ENCODE data around the gene ADGRG2.

ADGRG2 gene, protein sequence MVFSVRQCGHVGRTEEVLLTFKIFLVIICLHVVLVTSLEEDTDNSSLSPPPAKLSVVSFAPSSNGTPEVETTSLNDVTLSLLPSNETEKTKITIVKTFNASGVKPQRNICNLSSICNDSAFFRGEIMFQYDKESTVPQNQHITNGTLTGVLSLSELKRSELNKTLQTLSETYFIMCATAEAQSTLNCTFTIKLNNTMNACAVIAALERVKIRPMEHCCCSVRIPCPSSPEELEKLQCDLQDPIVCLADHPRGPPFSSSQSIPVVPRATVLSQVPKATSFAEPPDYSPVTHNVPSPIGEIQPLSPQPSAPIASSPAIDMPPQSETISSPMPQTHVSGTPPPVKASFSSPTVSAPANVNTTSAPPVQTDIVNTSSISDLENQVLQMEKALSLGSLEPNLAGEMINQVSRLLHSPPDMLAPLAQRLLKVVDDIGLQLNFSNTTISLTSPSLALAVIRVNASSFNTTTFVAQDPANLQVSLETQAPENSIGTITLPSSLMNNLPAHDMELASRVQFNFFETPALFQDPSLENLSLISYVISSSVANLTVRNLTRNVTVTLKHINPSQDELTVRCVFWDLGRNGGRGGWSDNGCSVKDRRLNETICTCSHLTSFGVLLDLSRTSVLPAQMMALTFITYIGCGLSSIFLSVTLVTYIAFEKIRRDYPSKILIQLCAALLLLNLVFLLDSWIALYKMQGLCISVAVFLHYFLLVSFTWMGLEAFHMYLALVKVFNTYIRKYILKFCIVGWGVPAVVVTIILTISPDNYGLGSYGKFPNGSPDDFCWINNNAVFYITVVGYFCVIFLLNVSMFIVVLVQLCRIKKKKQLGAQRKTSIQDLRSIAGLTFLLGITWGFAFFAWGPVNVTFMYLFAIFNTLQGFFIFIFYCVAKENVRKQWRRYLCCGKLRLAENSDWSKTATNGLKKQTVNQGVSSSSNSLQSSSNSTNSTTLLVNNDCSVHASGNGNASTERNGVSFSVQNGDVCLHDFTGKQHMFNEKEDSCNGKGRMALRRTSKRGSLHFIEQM

DNA sequence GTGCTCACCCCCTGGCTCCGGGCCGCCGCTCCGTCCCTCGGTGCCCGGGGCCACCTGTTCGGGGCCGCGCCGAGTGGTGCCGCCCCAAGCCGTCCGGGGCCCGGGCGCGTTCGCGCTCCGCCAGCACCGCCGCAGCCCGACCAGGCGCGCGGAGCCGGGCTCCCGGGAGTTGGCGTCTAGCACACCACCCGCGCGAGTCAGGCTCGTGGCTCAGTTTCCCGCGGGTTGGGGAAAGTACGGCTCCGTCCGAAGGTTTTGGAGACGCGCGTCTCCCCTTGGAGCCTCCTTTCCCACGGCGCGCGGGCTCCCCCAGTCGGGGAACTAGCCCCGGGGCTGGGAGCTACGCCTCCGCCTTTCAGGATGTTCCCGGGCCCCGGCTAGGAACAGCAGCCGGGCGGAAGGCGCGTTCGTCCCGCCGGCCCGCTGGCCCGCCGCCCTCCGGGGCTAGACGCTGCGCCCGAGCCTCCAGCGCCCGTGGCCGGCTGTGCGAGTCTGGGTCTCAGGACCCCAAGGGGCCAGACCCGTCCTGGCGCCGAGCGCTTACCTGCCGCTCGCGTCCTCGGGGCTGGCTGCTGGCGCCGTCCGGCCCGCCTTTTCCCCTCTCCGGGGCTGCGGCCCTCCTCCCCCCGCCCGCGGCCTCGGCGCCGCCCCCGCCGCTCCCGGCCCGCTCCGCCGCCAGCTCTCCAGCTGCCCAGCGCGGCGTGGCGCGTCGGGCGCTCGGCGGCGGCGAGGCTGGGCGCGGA, at the start of gene ADGRG2:
Gene ADGRG2, minus strand, starts transcription at position 571 of the 743 bp plus-strand sequence. CDS start 53,634 bp downstream, outside the sequence.
- DNase-seq (ENCODE audit: low spot score), result peak; percentile 58

DNA sequence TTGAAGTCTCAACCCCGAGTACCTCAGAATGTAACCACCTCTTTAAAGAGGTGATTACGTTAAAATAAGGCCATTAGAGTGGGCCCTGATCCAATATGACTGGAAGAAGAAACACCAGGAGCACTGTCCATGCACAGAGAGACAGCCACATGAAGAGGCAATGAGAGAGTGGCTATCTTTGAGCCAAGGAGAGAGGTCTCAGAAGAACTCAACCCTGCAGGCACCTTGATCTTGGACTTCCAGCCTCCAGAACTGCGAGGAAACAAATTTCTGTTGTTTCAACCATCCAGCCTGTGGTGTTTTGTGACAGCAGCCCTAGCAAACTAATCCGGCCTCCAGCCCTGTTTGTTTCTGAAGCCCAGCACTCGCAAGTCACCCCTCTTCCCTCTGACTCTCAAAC, 46.3 kb upstream of the ADGRG2 start:
- no peak for DNase-seq (ENCODE audit: low spot score)

DNA sequence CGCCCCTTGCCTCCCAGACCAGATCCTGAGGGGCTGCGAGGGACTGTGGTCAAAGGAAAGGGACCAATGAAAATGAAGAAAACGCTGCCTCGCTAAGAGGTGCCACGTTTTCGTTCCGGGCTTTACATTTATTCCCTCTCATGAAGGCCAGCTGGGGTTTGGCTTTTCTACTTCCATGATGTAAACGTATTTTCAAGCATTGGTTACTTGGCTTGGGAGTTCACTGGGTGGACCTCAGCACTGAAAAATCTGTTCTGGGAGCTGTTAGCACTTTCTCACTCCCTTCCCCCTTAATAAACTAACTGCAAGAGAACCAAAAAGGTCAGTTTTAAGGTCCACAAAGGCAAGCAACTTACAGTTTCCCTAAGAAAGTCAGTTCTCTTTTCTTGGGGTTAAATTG, 40.6 kb upstream of the ADGRG2 start:
- no peak for DNase-seq (ENCODE audit: low spot score)

GRCh38 chrX:19156186-19156585, 33.9 kb upstream of the ADGRG2 start:
- peak; percentile 52 for DNase-seq (ENCODE audit: low spot score)

DNA sequence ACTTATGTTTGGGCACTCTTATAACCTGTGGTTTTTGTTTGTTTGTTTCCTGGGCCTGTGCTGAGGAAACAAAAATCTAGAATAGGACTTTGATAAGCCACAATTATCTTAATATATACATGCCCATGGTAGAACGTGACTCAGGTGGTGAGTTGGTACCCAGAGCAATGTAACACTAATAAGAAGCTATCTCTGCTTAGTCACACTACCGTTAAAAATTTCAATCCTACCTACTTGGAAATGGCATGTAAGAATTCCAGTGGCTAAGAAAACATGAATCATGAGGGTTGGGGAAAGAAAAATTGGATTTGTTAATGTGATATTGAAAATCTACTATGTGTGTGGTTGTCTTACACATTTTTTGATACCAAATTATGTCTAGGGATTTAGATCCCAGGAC, 30.5 kb upstream of the ADGRG2 start:
- no peak for DNase-seq (ENCODE audit: low spot score)

DNA sequence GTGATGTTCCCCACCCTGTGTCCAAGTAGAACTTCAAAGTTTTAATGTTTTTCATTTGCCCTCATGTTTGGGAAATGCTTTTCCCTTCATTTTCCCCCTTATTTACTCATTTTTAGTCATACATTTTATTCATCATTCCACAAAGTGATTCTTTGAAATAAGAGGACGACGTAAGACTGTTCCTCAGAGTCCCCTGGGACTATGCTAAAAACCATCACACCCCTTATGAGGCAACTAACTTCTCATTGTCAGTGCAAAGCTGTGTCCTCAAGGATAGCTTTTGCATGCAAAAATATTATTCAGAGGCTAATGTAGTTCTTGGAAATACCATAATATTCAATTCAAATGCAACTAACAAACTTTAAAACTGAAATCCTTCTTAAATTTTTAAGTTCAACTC, 14.8 kb upstream of the ADGRG2 start:
- no peak for DNase-seq (ENCODE audit: low spot score)

GRCh38 chrX:19133784-19134183, 11.5 kb upstream of the ADGRG2 start:
- DNase-seq (ENCODE audit: low spot score), result no peak

DNA sequence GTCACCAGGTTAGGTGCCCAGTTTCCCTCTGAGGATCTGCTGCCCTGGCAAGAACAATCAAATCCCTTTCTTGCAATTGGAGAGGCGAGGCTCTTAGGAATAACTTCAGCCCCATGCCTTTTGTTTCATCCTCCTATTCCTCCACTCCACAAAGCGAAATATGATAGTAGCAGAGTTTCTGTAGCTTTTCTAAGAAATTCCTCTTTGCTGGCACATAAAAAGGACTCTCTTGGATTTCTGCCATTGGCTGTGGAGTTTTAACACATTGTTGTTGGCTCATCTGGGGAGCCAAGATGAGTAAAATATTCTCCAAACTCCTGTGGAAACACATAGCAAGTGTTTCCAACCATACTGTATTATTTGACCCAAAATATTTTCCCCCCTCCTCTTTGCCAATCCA, 11.0 kb upstream of the ADGRG2 start:
- no peak for DNase-seq (ENCODE audit: low spot score)

GRCh38 chrX:19130628-19131027, 8.4 kb upstream of the ADGRG2 start:
- DNase-seq (ENCODE audit: low spot score), result no peak

DNA sequence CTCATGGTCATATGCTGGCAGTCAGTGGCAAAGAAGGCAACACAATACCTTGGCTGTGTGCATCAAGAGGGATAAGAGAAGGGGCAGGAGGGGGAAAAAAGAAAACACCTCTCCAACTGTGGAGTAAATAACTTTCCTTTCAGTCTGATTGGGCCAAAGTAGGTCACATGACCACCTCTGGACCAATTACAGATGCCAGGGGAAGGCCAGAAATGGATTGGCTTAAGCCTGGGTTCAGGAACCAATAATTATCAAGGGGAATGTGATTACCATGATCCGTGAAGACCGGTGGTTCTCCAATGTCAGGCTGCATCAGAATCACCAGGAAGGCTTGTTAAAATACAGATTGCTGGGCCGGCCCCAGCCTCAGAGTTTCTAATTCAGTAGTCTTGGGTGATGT, 7.4 kb upstream of the ADGRG2 start:
- no peak for DNase-seq (ENCODE audit: low spot score)

- DNase-seq (ENCODE audit: low spot score), result no peak
Observed at GRCh38 chrX:19127649-19128168, 5.4 kb upstream of the ADGRG2 start.

GRCh38 chrX:19122641-19123009, 357 bp upstream of the ADGRG2 start:
- DNase-seq (ENCODE audit: low spot score), result no peak

GRCh38 chrX:19121466-19121865, 802 bp downstream of the ADGRG2 start:
- DNase-seq (ENCODE audit: low spot score), result no peak

DNA sequence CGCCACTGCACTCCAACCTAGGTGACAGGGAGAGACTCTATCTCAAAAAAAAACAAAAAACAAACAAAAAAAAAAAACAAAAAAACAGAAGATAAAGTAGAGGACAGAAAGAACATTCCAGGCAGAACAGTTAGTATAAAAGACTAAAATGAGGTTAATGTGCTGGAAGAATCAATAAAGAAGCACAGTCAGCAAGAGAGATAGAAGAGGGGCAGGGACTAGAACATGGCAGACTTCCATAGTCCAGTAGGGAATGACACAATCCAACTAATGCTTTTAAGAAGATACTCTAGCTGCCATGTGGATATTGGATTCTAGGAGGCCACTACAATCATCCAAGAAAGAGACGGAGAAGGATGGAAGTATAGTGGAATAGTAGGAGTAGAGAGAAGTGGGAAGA, 11.6 kb downstream of the ADGRG2 start:
- DNase-seq (ENCODE audit: low spot score), result no peak

DNA sequence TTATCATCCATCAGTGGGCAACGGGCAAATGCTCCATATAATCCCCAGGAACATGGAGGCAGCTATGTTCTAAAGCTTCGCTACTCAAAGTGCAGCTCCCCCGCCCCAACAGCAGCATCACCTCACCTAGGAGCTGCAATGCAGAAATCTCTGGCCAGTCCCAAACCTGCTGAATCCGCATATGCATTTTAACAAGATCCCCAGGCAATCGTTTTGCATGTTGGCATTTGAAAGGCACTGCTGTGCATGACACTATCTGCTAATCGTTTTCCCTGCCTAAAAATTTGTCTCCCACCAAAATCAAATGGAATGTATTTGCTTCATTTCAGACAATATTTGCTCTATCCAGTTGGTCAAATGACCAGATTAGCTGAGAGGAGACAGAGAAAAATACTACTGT, 15.2 kb downstream of the ADGRG2 start:
- no peak for DNase-seq (ENCODE audit: low spot score)

DNA sequence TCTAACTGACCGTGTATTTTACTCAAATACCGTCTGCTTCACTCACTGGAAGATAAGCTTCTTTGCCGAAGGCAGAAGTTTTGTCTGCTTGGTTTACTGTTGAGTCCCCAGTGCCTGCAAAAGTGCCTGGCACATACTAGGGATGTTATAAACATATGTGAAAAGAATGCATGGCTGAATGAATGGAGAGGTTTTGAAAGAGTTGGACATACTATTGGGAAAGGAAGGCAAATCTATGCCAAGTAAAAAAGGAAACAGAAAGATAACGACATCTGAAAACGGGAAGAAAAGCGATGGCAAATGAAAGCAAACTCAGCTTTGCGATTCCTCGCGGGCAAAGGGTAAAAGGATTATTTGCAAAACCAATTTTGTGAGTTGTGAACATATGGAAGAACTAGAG, 21.7 kb downstream of the ADGRG2 start:
- no peak for DNase-seq (ENCODE audit: low spot score)

GRCh38 chrX:19097553-19098283, 24.6 kb downstream of the ADGRG2 start:
- DNase-seq (ENCODE audit: low spot score), result no peak

DNA sequence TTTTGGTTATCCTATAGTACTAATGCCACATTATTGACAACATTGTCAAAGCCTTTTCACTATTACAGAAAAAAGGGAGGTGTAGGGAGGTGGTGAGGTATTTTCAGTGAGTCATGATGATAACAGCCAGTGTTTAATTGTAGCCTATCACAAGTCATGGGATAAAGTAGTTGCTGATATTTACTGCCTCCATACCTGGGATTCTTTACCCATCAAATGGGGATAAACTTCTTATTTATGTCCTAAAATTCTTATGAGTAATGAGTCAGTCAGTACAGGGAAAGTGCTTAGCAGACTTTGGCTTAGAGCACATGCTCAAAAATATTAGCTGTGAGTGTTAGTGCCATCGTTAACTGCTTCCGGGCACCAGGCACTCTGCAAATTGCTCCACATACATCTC, 25.7 kb downstream of the ADGRG2 start:
- no peak for DNase-seq (ENCODE audit: low spot score)

- DNase-seq (ENCODE audit: low spot score), result no peak
Observed at GRCh38 chrX:19094654-19095053, 27.6 kb downstream of the ADGRG2 start.

DNA sequence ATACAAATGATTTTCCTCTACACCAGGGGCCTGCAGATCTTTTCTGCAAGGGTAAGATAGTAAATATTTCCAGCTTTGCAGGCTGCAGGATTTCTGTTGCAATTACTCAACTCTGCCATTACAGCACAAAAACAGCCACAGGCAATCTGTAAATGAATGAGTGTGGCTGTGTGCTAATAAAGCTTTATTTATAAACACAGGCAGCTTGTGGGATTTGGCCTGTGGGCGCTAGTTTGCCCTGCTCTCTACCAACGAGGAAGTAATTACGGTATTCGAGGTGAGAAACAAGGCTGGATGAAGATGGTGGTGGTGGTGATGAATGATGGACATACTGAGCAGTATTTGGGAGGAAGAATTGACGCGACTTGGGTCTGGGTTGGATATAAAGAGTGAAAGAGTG, 30.7 kb downstream of the ADGRG2 start:
- DNase-seq (ENCODE audit: low spot score), result no peak

DNA sequence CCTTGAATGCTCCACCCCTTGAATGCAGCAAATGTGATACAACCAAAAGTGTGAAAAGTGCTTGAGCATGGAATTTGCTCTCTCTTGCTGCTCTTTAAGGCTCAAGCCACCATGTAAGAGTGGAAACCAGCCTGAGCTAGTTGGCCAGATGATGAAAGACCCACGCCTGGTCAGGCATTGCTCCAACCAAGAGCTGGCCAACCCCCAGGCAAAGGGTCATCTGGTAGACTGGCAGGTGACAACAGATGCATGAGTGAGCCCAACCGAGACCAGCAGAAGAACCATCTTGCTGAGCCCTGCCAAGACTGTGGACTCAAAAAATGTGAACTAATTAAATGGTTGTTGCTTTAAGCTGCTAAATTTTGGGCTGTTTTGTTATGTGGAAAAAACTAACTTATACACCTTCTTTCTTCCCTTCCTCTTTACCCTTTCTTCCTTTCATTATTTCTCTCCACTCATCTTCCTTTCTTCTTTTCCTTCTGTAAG, 32.7 kb downstream of the ADGRG2 start:
- DNase-seq (ENCODE audit: low spot score), result no peak

All from AG20443 (cell line).